Measurements from ENCODE around the gene HERC2. TPM values are rescaled to one million over a fixed set of nuclear protein-coding genes. Genes with fewer than 3 reads are reported as not detected.

HERC2 gene
- total and polyA plus RNA-seq, 2 of the 8 experiments (the other 6 are each of a cell fraction or from before 2014, with no cell fraction given), result 83.0 to 88.7 TPM

- TF ChIP-seq KDM4A (IDR thresholded peaks at IDR 0.05; ENCODE audit: low read depth, low read length, severe bottlenecking) (peak; percentile 78), SP1 (IDR thresholded peaks at IDR 0.05; ENCODE audit: low read depth, low read length) (peak; percentile 55), RFX5 (IDR thresholded peaks at IDR 0.05; ENCODE audit: borderline replicate concordance, low read depth, low read length) (no peak), MAX (IDR thresholded peaks at IDR 0.05) (peak; percentile 92), TCF12 (IDR thresholded peaks at IDR 0.05; ENCODE audit: low read depth, low read length) (no peak)
These were observed 223.0 kb downstream of the HERC2 start, which contains the start of gene OCA2 (continued) for GRCh38 chr15:28098766-28099554.
